Fibroblast of the aortic adventitia (primary cell): ENCODE data around the gene FAM167B. TPM values are rescaled to one million over a fixed set of nuclear protein-coding genes. Genes with fewer than 3 reads are reported as not detected.
"Not testable (repeated sequence)": the region's sequence is repeated elsewhere in the genome, so short reads cannot be mapped to it uniquely, and the experiment has no call there.

Experiments
- DNase-seq: peaks from one replicate; pipeline ENCODE4 v3.0.0-alpha.2; 2010; ENCODE audit warnings: low read depth
- H3K4me3 ChIP-seq: 2 replicates; pipeline ENCODE4 v1.5.1; 2011; ENCODE audit warnings: low read depth, mild to moderate bottlenecking, control low read depth, low read length, moderate library complexity
- total RNA-seq: library from RNA; depleted of rRNA; stranded (reverse); fragments of >200 nt; gene quantifications from 2 replicates; pipeline ENCODE4 v1.2.3, GENCODE V29; 2012; ENCODE audit warnings: low replicate concordance
- TF ChIP-seq, protein P1 (sequence below): IDR thresholded peaks from 2 replicates; pipeline ENCODE4 v1.5.1; 2011; ENCODE audit warnings: mild to moderate bottlenecking, low read length, control low read depth, inconsistent platforms; ENCODE audit not compliant: insufficient read depth

FAM167B gene
- total RNA-seq, 1 donor = 1.4 TPM

DNA sequence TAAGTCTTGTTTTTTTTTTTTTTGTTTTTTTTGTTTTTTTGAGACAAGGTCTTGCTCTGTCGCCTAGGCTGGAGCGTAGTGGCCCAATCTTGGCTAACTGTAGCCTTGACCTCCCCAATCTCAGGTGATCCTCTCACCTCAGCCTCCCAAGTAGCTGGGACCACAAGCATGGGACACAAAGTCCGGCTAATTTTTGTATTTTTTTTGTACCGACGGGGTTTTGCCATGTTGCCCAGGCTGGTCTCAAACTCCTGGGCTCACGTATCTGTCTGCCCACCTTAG is 10.1 kb downstream of the FAM167B start:
- TF ChIP-seq, protein P1, sequence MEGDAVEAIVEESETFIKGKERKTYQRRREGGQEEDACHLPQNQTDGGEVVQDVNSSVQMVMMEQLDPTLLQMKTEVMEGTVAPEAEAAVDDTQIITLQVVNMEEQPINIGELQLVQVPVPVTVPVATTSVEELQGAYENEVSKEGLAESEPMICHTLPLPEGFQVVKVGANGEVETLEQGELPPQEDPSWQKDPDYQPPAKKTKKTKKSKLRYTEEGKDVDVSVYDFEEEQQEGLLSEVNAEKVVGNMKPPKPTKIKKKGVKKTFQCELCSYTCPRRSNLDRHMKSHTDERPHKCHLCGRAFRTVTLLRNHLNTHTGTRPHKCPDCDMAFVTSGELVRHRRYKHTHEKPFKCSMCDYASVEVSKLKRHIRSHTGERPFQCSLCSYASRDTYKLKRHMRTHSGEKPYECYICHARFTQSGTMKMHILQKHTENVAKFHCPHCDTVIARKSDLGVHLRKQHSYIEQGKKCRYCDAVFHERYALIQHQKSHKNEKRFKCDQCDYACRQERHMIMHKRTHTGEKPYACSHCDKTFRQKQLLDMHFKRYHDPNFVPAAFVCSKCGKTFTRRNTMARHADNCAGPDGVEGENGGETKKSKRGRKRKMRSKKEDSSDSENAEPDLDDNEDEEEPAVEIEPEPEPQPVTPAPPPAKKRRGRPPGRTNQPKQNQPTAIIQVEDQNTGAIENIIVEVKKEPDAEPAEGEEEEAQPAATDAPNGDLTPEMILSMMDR = no peak
- DNase-seq = no peak
- H3K4me3 ChIP-seq = no peak overlapping the region

DNA sequence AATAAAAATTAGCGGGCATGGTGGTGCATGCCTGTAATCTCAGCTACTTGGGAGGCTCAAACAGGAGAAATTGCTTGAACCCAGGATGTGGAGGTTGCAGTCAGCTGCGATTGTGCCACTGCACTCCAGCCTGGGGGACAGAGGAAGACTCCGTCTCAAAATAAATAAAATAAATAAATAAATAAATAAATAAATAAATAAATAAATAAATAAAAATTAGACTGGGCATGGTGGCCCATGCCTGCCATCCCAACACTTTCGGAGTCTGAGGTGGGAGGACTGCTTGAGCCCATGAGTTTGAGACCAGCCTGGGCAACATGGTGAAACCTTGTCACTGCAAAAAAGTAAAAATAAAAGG is 16.2 kb downstream of the FAM167B start:
- not testable (repeated sequence) for DNase-seq, H3K4me3 ChIP-seq

DNA sequence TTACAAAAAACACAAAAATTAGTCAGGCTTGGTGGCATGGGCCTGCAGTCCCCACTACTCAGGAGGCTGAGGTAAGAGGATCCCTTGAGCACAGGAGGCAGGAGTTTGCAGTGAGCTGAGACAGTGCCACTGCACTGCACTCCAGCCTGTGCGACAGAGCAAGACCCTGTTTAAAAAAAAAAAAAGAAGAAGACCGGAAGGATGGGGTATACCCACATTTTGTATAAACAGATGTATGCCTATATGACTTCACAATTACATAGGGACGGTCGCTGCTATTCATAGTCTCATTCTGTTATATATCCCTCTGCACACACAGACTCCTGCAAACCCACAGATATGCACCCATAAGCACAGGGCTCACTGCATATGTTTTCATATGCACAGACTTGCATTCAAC is 16.7 kb downstream of the FAM167B start:
- H3K4me3 ChIP-seq = no peak overlapping the region
- TF ChIP-seq, protein P1 = no peak
- DNase-seq = no peak

DNA sequence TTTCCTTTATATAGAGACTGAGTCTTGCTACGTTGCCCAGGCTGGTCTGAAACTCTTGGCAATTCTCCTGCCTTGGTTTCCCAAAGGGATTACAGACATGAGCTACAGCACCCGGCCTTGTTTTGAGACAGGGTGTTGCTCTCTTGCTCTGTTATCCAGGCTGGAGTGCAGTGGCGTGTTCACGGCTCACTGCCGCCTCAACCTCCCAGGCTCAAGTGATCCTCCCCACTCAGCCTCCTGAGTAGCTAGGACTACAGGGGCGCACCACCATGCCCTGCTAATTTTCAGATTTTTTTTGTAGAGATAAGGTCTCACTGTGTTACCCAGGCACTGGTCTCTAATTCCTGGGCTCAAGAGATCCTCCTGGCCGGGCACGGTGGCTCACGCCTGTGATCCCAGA is 18.8 kb downstream of the FAM167B start:
- no peak overlapping the region for H3K4me3 ChIP-seq
- no peak for DNase-seq
- TF ChIP-seq, protein P1 = no peak

DNA sequence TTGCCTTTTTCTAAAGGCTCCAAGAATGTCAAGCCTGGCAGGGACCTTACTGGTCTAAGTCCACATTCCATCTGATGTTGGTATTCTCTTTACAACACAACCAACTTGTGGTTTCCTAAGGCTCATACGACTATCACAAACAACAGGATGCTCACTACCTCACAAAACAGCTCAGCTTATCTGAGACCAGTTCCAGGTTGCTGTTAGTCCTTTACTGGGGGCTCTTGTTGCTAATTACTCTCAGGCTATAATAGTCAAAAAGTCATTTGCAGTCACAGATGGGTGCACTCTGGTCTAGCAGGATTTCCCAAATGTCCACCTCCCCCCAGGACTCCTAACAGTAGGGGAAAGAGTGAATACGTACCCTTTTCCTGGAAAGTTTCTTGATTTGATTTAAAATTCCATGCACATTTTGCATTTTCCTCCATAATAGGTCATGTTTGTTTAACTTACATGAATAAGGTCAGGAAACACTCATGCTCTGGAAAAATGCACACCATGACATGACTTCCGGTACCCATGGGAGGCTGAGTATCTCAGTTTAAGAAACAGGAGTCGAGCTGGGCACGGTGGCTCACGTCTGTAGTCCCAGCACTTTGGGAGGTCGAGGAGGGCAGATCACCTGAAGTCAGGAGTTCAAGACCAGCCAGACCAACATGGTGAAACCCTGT is 20.0 kb downstream of the FAM167B start:
- no peak overlapping the region for H3K4me3 ChIP-seq
- DNase-seq = peak; percentile 74
- TF ChIP-seq, protein P1 = no peak

DNA sequence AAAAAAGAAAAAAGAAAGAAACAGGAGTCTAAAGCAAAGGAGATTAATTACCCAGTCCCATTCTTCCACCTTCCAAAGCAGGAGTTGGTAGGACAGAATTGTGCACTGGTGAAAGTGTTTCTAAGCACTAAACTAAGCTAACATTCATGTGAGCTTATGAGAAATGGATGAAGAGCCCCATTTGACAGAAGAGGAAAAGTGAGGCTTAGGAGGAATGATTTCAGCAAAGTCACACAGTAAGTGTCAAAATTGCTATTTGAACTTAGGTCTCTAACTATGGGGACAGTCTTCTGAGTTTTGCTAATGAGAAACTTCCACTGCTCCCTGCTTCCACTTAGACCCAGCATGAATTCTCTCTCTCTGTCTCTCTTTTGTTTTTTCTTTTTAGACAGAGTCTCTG is 22.7 kb downstream of the FAM167B start:
- no peak for DNase-seq

DNA sequence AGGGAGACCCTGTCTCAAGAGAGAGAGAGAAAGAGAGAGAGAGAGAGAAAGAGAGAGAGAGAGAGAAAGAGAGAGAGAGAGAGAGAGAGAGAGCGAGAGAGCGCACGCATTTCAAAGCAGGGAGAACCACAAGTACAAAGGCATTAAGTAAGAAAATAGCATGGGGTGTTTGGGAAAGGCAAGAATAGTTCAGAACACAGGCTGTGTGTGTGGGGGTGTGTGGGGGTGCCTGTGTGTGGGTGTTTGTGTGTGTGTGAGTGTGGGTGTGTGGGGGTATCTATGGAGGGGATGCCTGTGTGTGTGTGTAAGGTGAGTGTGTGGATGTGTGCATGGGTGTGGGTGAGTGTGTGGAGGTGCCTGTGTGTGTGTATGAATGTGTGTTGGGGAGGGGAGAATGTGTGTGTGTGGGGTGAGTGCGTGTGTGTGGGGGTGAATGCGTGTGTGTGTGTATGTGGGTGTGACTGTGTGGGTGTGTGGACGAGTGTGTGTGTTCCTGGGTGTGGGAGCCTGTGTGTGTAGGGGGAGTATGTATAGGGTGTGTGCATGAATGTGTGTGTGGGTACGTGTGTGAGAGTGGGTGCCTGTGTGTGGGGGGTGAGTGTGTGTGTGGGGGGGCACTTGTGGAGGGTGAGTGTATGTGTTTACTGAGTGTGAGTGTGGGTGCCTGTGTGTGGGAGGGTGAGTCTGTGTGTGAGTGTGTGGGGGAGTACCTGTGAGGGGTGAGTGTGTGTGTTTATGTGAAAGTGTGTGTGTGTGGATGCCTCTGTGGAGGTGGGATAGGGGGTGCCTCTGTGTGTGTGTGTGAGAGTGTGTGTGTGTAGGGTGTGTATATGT is 25.8 kb downstream of the FAM167B start:
- TF ChIP-seq, protein P1 = no peak
- no peak overlapping the region for H3K4me3 ChIP-seq
- no peak for DNase-seq

More for the DNA sequence above, 22.7 kb downstream of the FAM167B start:
- no peak overlapping the region for H3K4me3 ChIP-seq
- TF ChIP-seq, protein P1 = no peak
